Neural cell (in vitro differentiated cells): ENCODE measurements around the gene DNAJB9. TPM values are rescaled to one million over a fixed set of nuclear protein-coding genes. Genes with fewer than 3 reads are reported as not detected.
"Not testable (repeated sequence)": the region's sequence is repeated elsewhere in the genome, so short reads cannot be mapped to it uniquely, and the experiment has no call there.

Source experiments
- H2AFZ ChIP-seq: fragments of 200-600, 300-800 bp; sonication (generic), shearing (Covaris generic); 2 replicates; pipeline ENCODE4 v1.6.0; 2014; ENCODE audit warnings: low read depth, mild to moderate bottlenecking, antibody characterized with exemption, low read length, moderate library complexity
- H3F3A ChIP-seq: fragments of 200-600 bp; shearing (Covaris generic); 2 replicates; pipeline ENCODE4 v1.6.1; 2016; ENCODE audit warnings: mild to moderate bottlenecking, moderate library complexity, mixed read lengths, antibody characterized with exemption, low read length; ENCODE audit not compliant: insufficient read depth, poor library complexity, severe bottlenecking
- H3K27ac ChIP-seq: fragments of 200-600, 300-800 bp; sonication (generic), shearing (Covaris generic); 2 replicates; pipeline ENCODE4 v1.5.1; 2014; ENCODE audit warnings: mild to moderate bottlenecking, low read length, moderate library complexity
- H3K27me3 ChIP-seq: fragments of 300-800, 200-600 bp; sonication (generic), shearing (Covaris generic); 2 replicates; pipeline ENCODE4 v1.6.0; 2014; ENCODE audit warnings: mild to moderate bottlenecking, low read depth, low read length, moderate library complexity; ENCODE audit not compliant: insufficient read depth
- H3K36me3 ChIP-seq: fragments of 300-800, 200-600 bp; sonication (generic), shearing (Covaris generic); 2 replicates; pipeline ENCODE4 v1.5.1; 2014; ENCODE audit warnings: mild to moderate bottlenecking, antibody characterized with exemption, low read length, moderate library complexity; ENCODE audit not compliant: insufficient read depth
- H3K4me2 ChIP-seq: fragments of 300-800, 200-600 bp; sonication (generic), shearing (Covaris generic); 2 replicates; pipeline ENCODE4 v1.6.0; 2014; ENCODE audit warnings: mild to moderate bottlenecking, low read length
- H3K4me3 ChIP-seq: fragments of 300-800, 200-600 bp; sonication (generic), shearing (Covaris generic); 2 replicates; pipeline ENCODE4 v1.5.1; 2014; ENCODE audit warnings: mild to moderate bottlenecking, low read length, moderate library complexity
- H3K79me2 ChIP-seq: fragments of 200-600 bp; shearing (Covaris generic); replicated peaks from 2 replicates; pipeline ENCODE4 v1.6.0; 2014; ENCODE audit warnings: mild to moderate bottlenecking, low read length, moderate library complexity; ENCODE audit not compliant: insufficient read depth
- H3K9ac ChIP-seq: fragments of 300-800, 200-600 bp; sonication (generic), shearing (Covaris generic); 2 replicates; pipeline ENCODE4 v1.6.1; 2016; ENCODE audit warnings: mild to moderate bottlenecking, low read length, mixed read lengths
- H3K9me2 ChIP-seq: fragments of 200-600 bp; shearing (Covaris generic); 2 replicates; pipeline ENCODE4 v1.6.1; 2016; ENCODE audit warnings: mild to moderate bottlenecking, low read length, mixed read lengths; ENCODE audit not compliant: insufficient read depth
- H3K9me3 ChIP-seq: fragments of 200-600, 300-800 bp; sonication (generic), shearing (Covaris generic); 2 replicates; pipeline ENCODE4 v1.6.1; 2016; ENCODE audit warnings: mild to moderate bottlenecking, mixed run types, low read length, moderate library complexity, mixed read lengths
- H4K20me1 ChIP-seq: fragments of 200-600 bp; shearing (Covaris generic); 2 replicates; pipeline ENCODE4 v1.6.1; 2016; ENCODE audit warnings: mild to moderate bottlenecking, mixed run types; ENCODE audit not compliant: insufficient read depth
- CTCF ChIP-seq: fragments of 450-650 bp; IDR thresholded peaks from 2 replicates; pipeline ENCODE4 v1.5.1; 2014; ENCODE audit warnings: antibody characterized with exemption, mild to moderate bottlenecking, moderate library complexity; ENCODE audit not compliant: poor library complexity, severe bottlenecking
- EP300 ChIP-seq: fragments of 450-650 bp; conservative IDR thresholded peaks from 2 replicates; pipeline ENCODE4 v1.6.1; 2014; ENCODE audit warnings: antibody characterized with exemption, mild to moderate bottlenecking, moderate library complexity; ENCODE audit not compliant: poor library complexity, severe bottlenecking
- EZH2 ChIP-seq: fragments of 200-600, 300-800 bp; shearing (Covaris generic), sonication (generic); IDR thresholded peaks from 2 replicates; pipeline ENCODE4 v1.6.1; 2014; ENCODE audit warnings: antibody characterized with exemption, low read length, borderline replicate concordance, mild to moderate bottlenecking; ENCODE audit not compliant: insufficient read depth, poor library complexity, severe bottlenecking
- MXI1 ChIP-seq: fragments of 450-650 bp; conservative IDR thresholded peaks from 2 replicates; pipeline ENCODE4 v1.6.1; 2014; ENCODE audit warnings: antibody characterized with exemption, mild to moderate bottlenecking; ENCODE audit not compliant: poor library complexity, severe bottlenecking
- POLR2AphosphoS5 ChIP-seq: IDR thresholded peaks from 2 replicates; pipeline ENCODE4 v1.6.1; 2012
- RAD21 ChIP-seq: fragments of 450-650 bp; conservative IDR thresholded peaks from 2 replicates; pipeline ENCODE4 v1.6.1; 2014; ENCODE audit warnings: antibody characterized with exemption, mild to moderate bottlenecking, moderate library complexity
- REST ChIP-seq: IDR thresholded peaks from 2 replicates; pipeline ENCODE4 v1.6.1; 2012; ENCODE audit warnings: borderline replicate concordance
- SMC3 ChIP-seq: fragments of 450-650 bp; conservative IDR thresholded peaks from 2 replicates; pipeline ENCODE4 v1.6.1; 2014; ENCODE audit warnings: antibody characterized with exemption, mild to moderate bottlenecking, moderate library complexity; ENCODE audit not compliant: poor library complexity
- TAF1 ChIP-seq: IDR thresholded peaks from 2 replicates; pipeline ENCODE4 v1.6.1; 2012; ENCODE audit warnings: low read depth
- polyA plus RNA-seq: library from polyadenylated mRNA; depleted of rRNA; stranded (reverse); fragments of >200 nt; gene quantifications from 2 replicates; pipeline ENCODE4 v1.2.3, GENCODE V29; 2014

Gene DNAJB9
- polyA plus RNA-seq, 1 donor from 2014 or later, result 102 TPM

GRCh38 chr7:108541478-108541877, 28.2 kb upstream of the DNAJB9 start:
- no peaks in the 10 kb centered on the region for H3K9me3 ChIP-seq
- no peak overlapping the region for H3K4me2 ChIP-seq
- no peak overlapping the region for H3K9ac ChIP-seq
- H3K9me2 ChIP-seq, result no peaks in the 10 kb centered on the region
- TF ChIP-seq TAF1 (no peak), POLR2AphosphoS5 (no peak), EP300 (no peak), SMC3 (no peak), RAD21 (no peak), REST (no peak), CTCF (no peak), MXI1 (no peak), EZH2 (no peak)
- no peaks in the 10 kb centered on the region for H3K79me2 ChIP-seq
- H3K27ac ChIP-seq, result no peak overlapping the region
- no peak overlapping the region for H3K4me3 ChIP-seq
- H2AFZ ChIP-seq, result no peak overlapping the region
- H3F3A ChIP-seq, result no peaks in the 10 kb centered on the region
- H4K20me1 ChIP-seq, result no peaks in the 10 kb centered on the region
- no peaks in the 10 kb centered on the region for H3K27me3 ChIP-seq
- no peaks in the 10 kb centered on the region for H3K36me3 ChIP-seq

DNA sequence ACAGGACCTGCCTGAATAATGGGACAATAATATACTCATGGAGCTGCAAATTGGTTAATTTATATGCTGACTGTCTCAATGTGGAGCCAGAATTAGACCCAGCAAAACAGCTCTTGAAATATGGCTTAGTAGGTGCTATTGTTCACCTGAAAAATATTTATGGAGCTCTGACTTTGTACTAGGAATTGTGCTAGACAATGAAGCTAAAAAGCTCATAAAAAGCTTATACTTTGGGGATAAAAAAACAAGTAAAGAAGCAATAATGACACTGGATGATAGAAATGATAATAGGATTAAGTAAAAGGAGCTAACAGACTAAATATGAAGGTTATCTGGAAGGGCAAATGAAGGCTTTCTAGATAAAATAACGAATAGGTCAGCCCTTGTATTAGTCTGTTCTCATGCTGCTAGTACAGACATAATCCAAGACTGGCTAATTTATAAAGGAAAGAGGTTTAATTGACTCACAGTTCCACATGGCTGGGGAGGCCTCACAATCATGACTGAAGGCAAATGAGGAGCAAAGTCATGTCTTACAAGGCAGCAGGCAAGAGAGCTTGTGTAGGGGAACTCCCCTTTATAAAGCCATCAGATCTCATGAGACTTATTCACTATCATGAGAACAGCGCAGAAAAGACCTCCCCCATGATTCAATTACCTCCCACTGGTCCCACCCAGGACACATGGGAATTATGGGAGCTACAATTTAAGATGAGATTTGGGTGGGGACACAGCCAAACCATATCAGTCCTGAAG, 21.4 kb upstream of the DNAJB9 start:
- H3K27me3 ChIP-seq, H3K79me2 ChIP-seq, H3F3A ChIP-seq, H3K27ac ChIP-seq, H3K4me3 ChIP-seq, H3K9me2 ChIP-seq, H3K36me3 ChIP-seq, H3K9ac ChIP-seq, H4K20me1 ChIP-seq, H2AFZ ChIP-seq, H3K9me3 ChIP-seq, H3K4me2 ChIP-seq: not testable (repeated sequence)

DNA sequence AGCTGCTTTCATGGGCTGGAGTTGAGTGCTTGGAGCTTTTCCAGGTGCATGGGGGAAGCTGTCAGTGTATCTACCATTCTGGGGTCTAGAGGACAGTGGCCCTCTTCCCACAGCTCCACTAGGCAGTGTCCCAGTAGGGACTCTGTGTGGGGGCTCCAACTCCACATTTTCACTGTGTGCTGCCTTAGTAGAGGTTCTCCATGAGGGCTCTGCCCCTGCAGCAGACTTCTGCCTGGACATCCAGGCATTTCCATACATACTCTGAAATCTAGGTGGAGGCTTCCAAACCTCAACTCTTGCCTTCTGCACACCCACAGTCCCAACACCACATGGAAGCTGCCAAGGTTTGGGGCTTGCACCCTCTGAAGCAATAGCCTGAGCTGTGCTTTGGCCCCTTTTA, 13.0 kb upstream of the DNAJB9 start:
- not testable (repeated sequence) for H3K9me3 ChIP-seq, H3K9ac ChIP-seq, H3K4me2 ChIP-seq

More for the DNA sequence above, 13.0 kb upstream of the DNAJB9 start:
- H3K27me3 ChIP-seq, H3K9me2 ChIP-seq, H3K4me3 ChIP-seq, H2AFZ ChIP-seq, H4K20me1 ChIP-seq, H3K36me3 ChIP-seq, H3F3A ChIP-seq, H3K79me2 ChIP-seq, H3K27ac ChIP-seq: not testable (repeated sequence)
